ENCODE data around the gene AIFM1. TPM values are rescaled to one million over a fixed set of nuclear protein-coding genes. Genes with fewer than 3 reads are reported as not detected.
"Not testable (repeated sequence)": the region's sequence is repeated elsewhere in the genome, so short reads cannot be mapped to it uniquely, and the experiment has no call there.

AIFM1 gene
- total RNA-seq, 1 experiment from 2014 or later, result 69.4 TPM

DNA sequence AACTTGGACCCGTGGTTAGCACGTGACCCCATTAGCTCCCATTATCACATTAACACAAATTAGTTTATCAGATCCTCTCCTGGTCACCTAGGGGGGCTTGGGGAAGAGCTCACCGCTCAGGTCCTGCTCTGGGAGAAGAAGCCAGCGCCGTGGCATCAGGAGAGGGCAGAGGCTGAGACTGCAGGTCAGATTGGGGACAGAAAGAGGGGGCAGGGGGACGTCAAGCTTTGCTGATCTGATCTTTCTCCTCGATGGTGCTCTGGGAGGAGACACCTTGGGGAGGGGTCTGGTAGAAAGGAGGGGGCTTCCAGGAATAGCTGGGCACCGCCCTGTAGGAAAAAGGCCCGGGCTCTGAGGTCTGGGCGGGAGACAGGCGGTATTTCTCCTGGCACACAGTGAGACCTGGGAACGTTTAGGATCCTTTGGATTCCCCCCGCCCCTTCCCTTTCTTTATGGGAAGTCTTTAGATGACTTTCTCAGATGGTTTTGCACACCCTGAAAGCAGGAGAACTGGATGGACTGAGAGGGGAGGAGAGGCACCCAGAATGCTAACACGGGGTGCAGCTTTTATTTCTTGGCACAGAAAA, 46.2 kb downstream of the AIFM1 start:
- CTCF ChIA-PET, result no interaction called here
- no TSS peak for BruUV-seq (replicated peaks)
- H3K4me3 ChIP-seq (ENCODE audit: low read depth, low read length, poor library complexity, severe bottlenecking), result no peak overlapping the region
- TF ChIP-seq, protein P1, sequence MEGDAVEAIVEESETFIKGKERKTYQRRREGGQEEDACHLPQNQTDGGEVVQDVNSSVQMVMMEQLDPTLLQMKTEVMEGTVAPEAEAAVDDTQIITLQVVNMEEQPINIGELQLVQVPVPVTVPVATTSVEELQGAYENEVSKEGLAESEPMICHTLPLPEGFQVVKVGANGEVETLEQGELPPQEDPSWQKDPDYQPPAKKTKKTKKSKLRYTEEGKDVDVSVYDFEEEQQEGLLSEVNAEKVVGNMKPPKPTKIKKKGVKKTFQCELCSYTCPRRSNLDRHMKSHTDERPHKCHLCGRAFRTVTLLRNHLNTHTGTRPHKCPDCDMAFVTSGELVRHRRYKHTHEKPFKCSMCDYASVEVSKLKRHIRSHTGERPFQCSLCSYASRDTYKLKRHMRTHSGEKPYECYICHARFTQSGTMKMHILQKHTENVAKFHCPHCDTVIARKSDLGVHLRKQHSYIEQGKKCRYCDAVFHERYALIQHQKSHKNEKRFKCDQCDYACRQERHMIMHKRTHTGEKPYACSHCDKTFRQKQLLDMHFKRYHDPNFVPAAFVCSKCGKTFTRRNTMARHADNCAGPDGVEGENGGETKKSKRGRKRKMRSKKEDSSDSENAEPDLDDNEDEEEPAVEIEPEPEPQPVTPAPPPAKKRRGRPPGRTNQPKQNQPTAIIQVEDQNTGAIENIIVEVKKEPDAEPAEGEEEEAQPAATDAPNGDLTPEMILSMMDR (conservative IDR thresholded peaks at IDR 0.05; ENCODE audit: low read depth, low read length), result no peak
- TF ChIP-seq EZH2 (IDR thresholded peaks at IDR 0.05; ENCODE audit: borderline replicate concordance, low read depth, low read length, poor library complexity, severe bottlenecking), result no peak
- no peak for DNase-seq (ENCODE audit: low spot score)
- no peaks in the 10 kb centered on the region for H3K36me3 ChIP-seq (ENCODE audit: insufficient read depth, low read length, poor library complexity, severe bottlenecking)
- H3K4me1 ChIP-seq (ENCODE audit: insufficient read depth, low read length, poor library complexity, severe bottlenecking), result no peaks in the 10 kb centered on the region
- POLR2A ChIA-PET (ENCODE audit: low non-redundant PET), result no interaction called here
- no peaks in the 10 kb centered on the region for H3K9me3 ChIP-seq (ENCODE audit: low read depth, low read length, poor library complexity, severe bottlenecking)
- no peaks in the 10 kb centered on the region for H3K27me3 ChIP-seq (replicated peaks; ENCODE audit: insufficient read depth, low read depth, low read length, poor library complexity)
- no peak overlapping the region for H3K27ac ChIP-seq (ENCODE audit: low read depth, low read length, poor library complexity, severe bottlenecking)
- intact Hi-C loops (cut with micrococcal nuclease; ENCODE audit: unreplicated experiment), result no loop called here

DNA sequence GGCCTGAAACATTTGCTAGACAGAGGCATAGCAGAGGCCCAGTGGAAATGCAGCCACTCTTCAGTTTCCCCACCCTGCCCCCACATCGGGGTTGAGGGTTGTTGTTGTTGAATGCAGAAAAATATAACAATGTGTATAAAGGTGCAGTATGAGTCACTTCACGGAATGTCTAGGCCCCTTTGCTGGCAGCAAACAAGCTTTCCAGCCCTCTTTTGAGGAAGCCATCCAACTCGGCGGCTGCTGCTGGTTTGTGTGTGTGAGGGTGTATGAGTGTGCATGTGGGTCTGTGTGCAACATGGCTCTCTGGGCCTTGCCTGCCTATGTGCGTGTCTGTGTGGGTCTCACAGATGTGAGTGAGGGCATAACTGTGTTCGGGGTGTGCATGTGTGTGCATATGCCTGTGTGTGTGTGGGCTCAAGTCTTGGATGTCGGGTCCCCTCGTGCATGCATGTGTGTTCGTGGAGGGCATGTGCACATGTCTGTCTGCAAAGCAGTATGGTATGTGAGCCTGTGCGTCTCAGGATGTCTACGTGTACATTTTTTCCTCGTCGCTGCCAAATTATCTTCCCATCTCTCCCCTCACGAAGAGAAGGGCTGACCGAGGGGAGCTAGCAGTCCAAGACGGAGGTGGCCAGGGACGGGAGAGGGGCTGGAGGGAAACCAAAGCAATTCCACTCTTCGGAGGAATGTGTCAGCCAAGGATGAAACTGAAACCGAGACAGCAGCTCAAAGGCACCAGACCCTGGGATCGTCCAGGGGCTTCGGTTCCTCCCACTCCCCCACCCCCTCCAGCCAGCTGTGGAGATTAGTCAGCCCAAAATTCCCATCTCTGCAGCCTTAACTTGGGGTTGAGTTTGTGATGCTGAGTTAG, 47.0 kb downstream of the AIFM1 start:
- H3K4me1 ChIP-seq (ENCODE audit: insufficient read depth, low read length, poor library complexity, severe bottlenecking), result no peaks in the 10 kb centered on the region
- no TSS peak for BruUV-seq (replicated peaks)
- H3K4me3 ChIP-seq (ENCODE audit: low read depth, low read length, poor library complexity, severe bottlenecking), result no peak overlapping the region
- no peaks in the 10 kb centered on the region for H3K36me3 ChIP-seq (ENCODE audit: insufficient read depth, low read length, poor library complexity, severe bottlenecking)
- H3K9me3 ChIP-seq (ENCODE audit: low read depth, low read length, poor library complexity, severe bottlenecking), result no peaks in the 10 kb centered on the region
- TF ChIP-seq, protein P1 (conservative IDR thresholded peaks at IDR 0.05; ENCODE audit: low read depth, low read length), result no peak
- no peak for TF ChIP-seq EZH2 (IDR thresholded peaks at IDR 0.05; ENCODE audit: borderline replicate concordance, low read depth, low read length, poor library complexity, severe bottlenecking)
- CTCF ChIA-PET, result no interaction called here
- no peaks in the 10 kb centered on the region for H3K27me3 ChIP-seq (replicated peaks; ENCODE audit: insufficient read depth, low read depth, low read length, poor library complexity)
- DNase-seq (ENCODE audit: low spot score), result no peak
- no peak overlapping the region for H3K27ac ChIP-seq (ENCODE audit: low read depth, low read length, poor library complexity, severe bottlenecking)
- intact Hi-C loops (cut with micrococcal nuclease; ENCODE audit: unreplicated experiment), result no loop called here
- POLR2A ChIA-PET (ENCODE audit: low non-redundant PET), result no interaction called here

DNA sequence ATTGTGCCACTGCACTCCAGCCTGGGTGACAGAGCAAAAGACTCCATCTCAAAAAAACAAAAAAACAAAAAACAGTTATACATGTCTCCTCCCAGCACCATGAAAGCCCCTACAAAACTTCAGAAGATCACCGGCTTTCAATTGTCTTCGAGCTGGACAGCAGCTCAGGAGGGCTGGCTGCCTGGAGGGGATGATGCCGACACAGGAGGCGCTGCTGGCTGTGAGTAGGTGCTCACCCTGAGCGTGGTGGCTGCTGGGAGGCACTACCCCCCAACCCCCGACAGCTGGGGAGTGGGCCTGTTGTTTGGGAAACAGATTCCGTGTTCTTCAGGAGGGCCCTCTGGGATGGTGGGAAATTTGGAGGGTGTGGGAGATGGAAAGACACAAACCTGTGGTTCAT, 48.5 kb downstream of the AIFM1 start:
- no peak for TF ChIP-seq EZH2 (IDR thresholded peaks at IDR 0.05; ENCODE audit: borderline replicate concordance, low read depth, low read length, poor library complexity, severe bottlenecking)
- TF ChIP-seq, protein P1 (conservative IDR thresholded peaks at IDR 0.05; ENCODE audit: low read depth, low read length), result no peak
- intact Hi-C loops (cut with micrococcal nuclease; ENCODE audit: unreplicated experiment), result no loop called here
- H3K36me3 ChIP-seq (ENCODE audit: insufficient read depth, low read length, poor library complexity, severe bottlenecking), result no peaks in the 10 kb centered on the region
- no peaks in the 10 kb centered on the region for H3K4me1 ChIP-seq (ENCODE audit: insufficient read depth, low read length, poor library complexity, severe bottlenecking)
- no peaks in the 10 kb centered on the region for H3K9me3 ChIP-seq (ENCODE audit: low read depth, low read length, poor library complexity, severe bottlenecking)
- ChIA-PET POLR2A (ENCODE audit: low non-redundant PET) (no interaction called here), CTCF (no interaction called here)
- no peak overlapping the region for H3K27ac ChIP-seq (ENCODE audit: low read depth, low read length, poor library complexity, severe bottlenecking)
- no peak overlapping the region for H3K4me3 ChIP-seq (ENCODE audit: low read depth, low read length, poor library complexity, severe bottlenecking)
- no peak for DNase-seq (ENCODE audit: low spot score)
- no TSS peak for BruUV-seq (replicated peaks)
- H3K27me3 ChIP-seq (replicated peaks; ENCODE audit: insufficient read depth, low read depth, low read length, poor library complexity), result no peaks in the 10 kb centered on the region

DNA sequence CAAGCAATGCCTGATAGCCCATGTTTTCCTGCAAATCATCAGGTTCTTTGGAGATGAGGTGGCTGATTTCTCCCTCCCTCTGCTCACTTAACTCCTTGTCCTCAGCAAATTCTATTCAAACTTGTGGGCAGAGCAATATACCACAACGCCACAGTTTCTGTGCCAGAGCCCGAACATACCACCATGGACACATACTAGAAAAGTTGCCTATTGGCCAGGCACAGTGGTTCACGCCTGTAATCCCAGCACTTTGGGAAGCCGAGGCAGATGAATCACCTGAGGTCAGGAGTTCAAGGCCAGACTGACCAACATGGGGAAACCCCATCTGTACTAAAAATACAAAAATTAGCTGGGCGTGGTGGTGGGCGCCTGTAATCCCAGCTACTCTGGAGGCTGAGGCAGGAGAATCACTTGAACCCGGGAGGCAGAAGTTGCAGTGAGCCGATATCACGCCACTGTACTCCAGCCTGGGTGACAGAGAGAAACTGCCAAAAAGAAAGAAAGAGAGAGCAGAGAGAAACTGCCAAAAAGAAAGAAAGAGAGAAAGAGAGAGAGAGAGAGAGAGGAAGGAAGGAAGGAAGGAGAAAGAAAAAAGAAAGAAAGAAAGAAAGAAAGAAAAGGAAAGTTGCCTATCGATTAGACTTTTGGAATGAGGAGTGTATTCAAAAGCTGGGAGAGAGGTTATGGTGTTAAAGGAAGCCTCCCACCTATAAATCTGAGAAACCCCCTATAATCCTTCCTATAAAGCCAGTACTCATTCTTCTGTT, 50.3 kb downstream of the AIFM1 start:
- CTCF ChIA-PET; H3K9me3 ChIP-seq (ENCODE audit: low read depth, low read length, poor library complexity, severe bottlenecking); H3K4me1 ChIP-seq (ENCODE audit: insufficient read depth, low read length, poor library complexity, severe bottlenecking); H3K4me3 ChIP-seq (ENCODE audit: low read depth, low read length, poor library complexity, severe bottlenecking); BruUV-seq (replicated peaks); intact Hi-C loops (cut with micrococcal nuclease; ENCODE audit: unreplicated experiment); DNase-seq (ENCODE audit: low spot score); H3K36me3 ChIP-seq (ENCODE audit: insufficient read depth, low read length, poor library complexity, severe bottlenecking); H3K27ac ChIP-seq (ENCODE audit: low read depth, low read length, poor library complexity, severe bottlenecking); H3K27me3 ChIP-seq (replicated peaks; ENCODE audit: insufficient read depth, low read depth, low read length, poor library complexity); POLR2A ChIA-PET (ENCODE audit: low non-redundant PET): not testable (repeated sequence)
